ENCODE measurements around the gene CD28. TPM values are rescaled to one million over a fixed set of nuclear protein-coding genes. Genes with fewer than 3 reads are reported as not detected.

Gene CD28
- total RNA-seq, 1 experiment from 2014 or later, result 0.84 TPM

DNA sequence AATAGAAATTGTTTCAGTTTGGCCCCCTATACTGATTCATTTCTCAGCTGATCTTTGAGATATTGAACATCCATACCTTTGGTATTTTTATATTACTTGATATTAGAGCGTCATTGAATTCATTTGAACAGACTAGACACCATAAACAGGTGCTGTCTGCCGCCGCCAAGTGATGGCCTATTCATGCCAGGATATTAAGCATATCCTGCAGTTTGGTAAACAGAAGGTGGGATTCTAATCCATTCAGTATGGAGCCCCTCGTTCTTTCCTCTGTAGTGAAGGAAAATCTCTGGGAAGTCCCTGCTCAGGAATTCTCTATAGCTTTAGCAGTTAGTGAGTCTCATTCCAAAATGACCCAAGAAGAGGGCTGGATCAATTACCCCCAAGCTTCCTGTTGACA, 23.0 kb upstream of the CD28 start:
- H3K27me3 ChIP-seq (replicated peaks; ENCODE audit: control insufficient read depth, insufficient read depth, low read length), result no peaks in the 10 kb centered on the region
- CTCF ChIA-PET, result no interaction called here
- H3K4me1 Mint-ChIP-seq (ENCODE audit: low read depth, unreplicated experiment), result peaks cover 51% of the 10 kb centered on the region

DNA sequence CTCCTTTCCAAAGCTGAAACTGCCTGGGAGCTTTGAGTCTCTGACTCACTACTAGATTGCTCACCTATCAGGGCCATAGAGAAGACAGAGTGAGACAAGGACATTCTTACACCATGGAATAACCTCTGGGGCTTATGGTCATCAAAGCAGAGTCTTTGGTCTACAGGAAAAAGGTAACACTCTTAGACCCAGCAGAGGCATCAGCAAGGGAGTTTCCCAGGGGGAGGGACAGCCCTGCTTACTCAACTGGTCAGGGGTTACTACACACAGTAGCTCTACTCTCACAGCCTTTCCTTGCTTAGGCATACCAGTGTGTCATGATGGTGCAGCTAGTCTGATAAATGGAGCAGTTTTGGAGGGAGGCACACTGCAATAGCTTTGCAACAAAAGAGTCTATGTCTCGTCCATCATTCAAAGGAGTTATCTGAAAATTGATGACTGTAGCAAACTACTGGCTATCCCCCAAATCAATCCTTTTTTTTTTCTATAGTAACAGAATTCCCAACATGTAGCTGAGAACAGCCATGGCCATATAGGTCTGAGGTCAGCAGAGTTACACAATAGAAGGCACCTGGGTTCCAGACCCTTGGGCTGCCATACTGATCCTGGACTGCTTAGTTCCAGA, 22.4 kb upstream of the CD28 start:
- peak; percentile 65 to 72 for DNase-seq
- H3K27ac Mint-ChIP-seq (ENCODE audit: unreplicated experiment), result peak overlapping the region; percentile 99
- Histone ChIP-seq H3K27me3 (replicated peaks; ENCODE audit: control insufficient read depth, insufficient read depth, low read length) (no peaks in the 10 kb centered on the region), H3K9me3 (no peaks in the 10 kb centered on the region), H3K4me3 (ENCODE audit: low read depth, low read length) (no peak overlapping the region), H3K36me3 (ENCODE audit: control insufficient read depth, insufficient read depth, low read length) (no peaks in the 10 kb centered on the region), H3K4me1 (peaks cover 54% of the 10 kb centered on the region)
- intact Hi-C loops (cut with micrococcal nuclease; ENCODE audit: unreplicated experiment), result loop anchor here (2.0 kb wide), 1 partner anchor 15 kb away; no protein-coding TSS in a partner anchor
- CTCF ChIA-PET, result no interaction called here
- TF ChIP-seq, protein P1, sequence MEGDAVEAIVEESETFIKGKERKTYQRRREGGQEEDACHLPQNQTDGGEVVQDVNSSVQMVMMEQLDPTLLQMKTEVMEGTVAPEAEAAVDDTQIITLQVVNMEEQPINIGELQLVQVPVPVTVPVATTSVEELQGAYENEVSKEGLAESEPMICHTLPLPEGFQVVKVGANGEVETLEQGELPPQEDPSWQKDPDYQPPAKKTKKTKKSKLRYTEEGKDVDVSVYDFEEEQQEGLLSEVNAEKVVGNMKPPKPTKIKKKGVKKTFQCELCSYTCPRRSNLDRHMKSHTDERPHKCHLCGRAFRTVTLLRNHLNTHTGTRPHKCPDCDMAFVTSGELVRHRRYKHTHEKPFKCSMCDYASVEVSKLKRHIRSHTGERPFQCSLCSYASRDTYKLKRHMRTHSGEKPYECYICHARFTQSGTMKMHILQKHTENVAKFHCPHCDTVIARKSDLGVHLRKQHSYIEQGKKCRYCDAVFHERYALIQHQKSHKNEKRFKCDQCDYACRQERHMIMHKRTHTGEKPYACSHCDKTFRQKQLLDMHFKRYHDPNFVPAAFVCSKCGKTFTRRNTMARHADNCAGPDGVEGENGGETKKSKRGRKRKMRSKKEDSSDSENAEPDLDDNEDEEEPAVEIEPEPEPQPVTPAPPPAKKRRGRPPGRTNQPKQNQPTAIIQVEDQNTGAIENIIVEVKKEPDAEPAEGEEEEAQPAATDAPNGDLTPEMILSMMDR (IDR thresholded peaks at IDR 0.05; ENCODE audit: insufficient read depth in 1 of 2, low read depth in 1 of 2, low read length in 1 of 2, severe bottlenecking in 1 of 2, unreplicated experiment in 1 of 2), result no peak
- POLR2A ChIA-PET, result no interaction called here
- H3K4me1 Mint-ChIP-seq (ENCODE audit: low read depth, unreplicated experiment), result peaks cover 51% of the 10 kb centered on the region
- H3K9me3 Mint-ChIP-seq (ENCODE audit: unreplicated experiment), result peaks cover 3% of the 10 kb centered on the region
- BruUV-seq (replicated peaks), result no TSS peak
- H3K36me3 Mint-ChIP-seq (ENCODE audit: insufficient read depth, unreplicated experiment), result no peaks in the 10 kb centered on the region
- peak overlapping the region; percentile 45 for H3K4me3 Mint-ChIP-seq (ENCODE audit: unreplicated experiment)
- no peaks in the 10 kb centered on the region for H3K27me3 Mint-ChIP-seq (ENCODE audit: insufficient read depth, unreplicated experiment)

More for the DNA sequence above, 23.0 kb upstream of the CD28 start:
- Histone ChIP-seq H3K9me3 (no peaks in the 10 kb centered on the region), H3K36me3 (ENCODE audit: control insufficient read depth, insufficient read depth, low read length) (no peaks in the 10 kb centered on the region), H3K4me1 (peaks cover 47% of the 10 kb centered on the region), H3K4me3 (ENCODE audit: low read depth, low read length) (no peak overlapping the region)
- BruUV-seq (replicated peaks), result no TSS peak
- intact Hi-C loops (cut with micrococcal nuclease; ENCODE audit: unreplicated experiment), result loop anchor here (2.0 kb wide), 1 partner anchor 15 kb away; no protein-coding TSS in a partner anchor
- Mint-ChIP-seq H3K27me3 (ENCODE audit: insufficient read depth, unreplicated experiment) (no peaks in the 10 kb centered on the region), H3K36me3 (ENCODE audit: insufficient read depth, unreplicated experiment) (no peaks in the 10 kb centered on the region), H3K9me3 (ENCODE audit: unreplicated experiment) (peaks cover 9% of the 10 kb centered on the region), H3K27ac (ENCODE audit: unreplicated experiment) (peak overlapping the region; percentile 99), H3K4me3 (ENCODE audit: unreplicated experiment) (peak overlapping the region; percentile 45)
- TF ChIP-seq, protein P1 (IDR thresholded peaks at IDR 0.05; ENCODE audit: insufficient read depth in 1 of 2, low read depth in 1 of 2, low read length in 1 of 2, severe bottlenecking in 1 of 2, unreplicated experiment in 1 of 2), result no peak
- no peak for DNase-seq
- POLR2A ChIA-PET, result no interaction called here

DNA sequence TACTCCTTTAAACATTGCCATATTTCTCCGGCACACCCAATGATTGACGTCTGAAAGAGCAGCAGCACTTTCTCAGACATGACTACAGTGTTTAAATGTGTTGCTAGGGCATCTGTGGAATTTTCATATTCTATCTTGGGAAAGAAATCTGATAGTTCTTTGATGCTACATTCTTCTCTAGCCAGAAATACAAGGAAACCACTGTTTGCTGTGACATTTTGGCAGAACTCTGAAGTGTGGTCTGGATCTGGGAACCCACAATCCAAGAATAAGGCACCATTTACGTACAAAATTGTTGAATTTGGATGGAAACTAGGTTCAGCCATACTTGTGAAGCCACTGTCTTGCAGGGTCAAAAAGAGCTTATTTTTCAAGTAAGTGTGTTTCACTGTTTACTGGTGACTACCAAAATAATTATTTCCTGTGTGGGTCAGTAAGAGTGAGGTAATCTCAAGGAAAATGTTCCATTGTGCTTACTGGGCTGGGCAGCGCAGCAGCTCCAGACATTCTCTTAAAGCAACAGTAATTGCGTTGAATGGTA, 21.3 kb upstream of the CD28 start:
- H3K36me3 ChIP-seq (ENCODE audit: control insufficient read depth, insufficient read depth, low read length), result no peaks in the 10 kb centered on the region
- TF ChIP-seq, protein P1 (IDR thresholded peaks at IDR 0.05; ENCODE audit: insufficient read depth in 1 of 2, low read depth in 1 of 2, low read length in 1 of 2, severe bottlenecking in 1 of 2, unreplicated experiment in 1 of 2), result no peak
- DNase-seq, result no peak
- intact Hi-C loops (cut with micrococcal nuclease; ENCODE audit: unreplicated experiment), result no loop called here
- no peaks in the 10 kb centered on the region for H3K27me3 Mint-ChIP-seq (ENCODE audit: insufficient read depth, unreplicated experiment)
- no peak overlapping the region for H3K4me3 ChIP-seq (ENCODE audit: low read depth, low read length)
- no peaks in the 10 kb centered on the region for H3K9me3 ChIP-seq
- ChIA-PET POLR2A (no interaction called here), CTCF (no interaction called here)
- no peak overlapping the region for H3K27ac Mint-ChIP-seq (ENCODE audit: unreplicated experiment)
- H3K4me1 Mint-ChIP-seq (ENCODE audit: low read depth, unreplicated experiment), result peaks cover 56% of the 10 kb centered on the region
- H3K4me3 Mint-ChIP-seq (ENCODE audit: unreplicated experiment), result no peak overlapping the region
- no peaks in the 10 kb centered on the region for H3K36me3 Mint-ChIP-seq (ENCODE audit: insufficient read depth, unreplicated experiment)
- H3K4me1 ChIP-seq, result peaks cover 65% of the 10 kb centered on the region
- H3K27me3 ChIP-seq (replicated peaks; ENCODE audit: control insufficient read depth, insufficient read depth, low read length), result no peaks in the 10 kb centered on the region
- BruUV-seq (replicated peaks), result no TSS peak
- no peaks in the 10 kb centered on the region for H3K9me3 Mint-ChIP-seq (ENCODE audit: unreplicated experiment)
